Natural killer cell (primary cell): Measurements from ENCODE around the gene NUDT3. TPM values are rescaled to one million over a fixed set of nuclear protein-coding genes. Genes with fewer than 3 reads are reported as not detected.

ENCODE experiments used
- ATAC-seq, 3 donors: fragments of 150-1000 bp in 2 of 3; fragments of 200-7000 bp in 1 of 3; cut with Tn5 transposase; 1 replicate in 1 of 3; 2 replicates in 2 of 3; pipeline ENCODE4 v1.10.0; 2021; ENCODE audit warnings: mild to moderate bottlenecking in 2 of 3, moderate library complexity in 2 of 3
- DNase-seq, 2 donors: peaks; one replicate each; pipeline versions ENCODE4 v3.0.0 to v3.0.0-alpha.2; 2013 to 2021; ENCODE audit warnings: mixed read lengths in 1 of 2
- H3K27ac ChIP-seq: one replicate; pipeline ENCODE4 v1.5.1; 2013; ENCODE audit warnings: mild to moderate bottlenecking, low read length
- H3K27me3 ChIP-seq: one replicate; pipeline ENCODE4 v1.6.1; 2013; ENCODE audit warnings: low read length; ENCODE audit not compliant: control insufficient read depth, insufficient read depth
- H3K36me3 ChIP-seq: one replicate; pipeline ENCODE4 v1.6.1; 2013; ENCODE audit warnings: low read length; ENCODE audit not compliant: control insufficient read depth, insufficient read depth
- H3K4me1 ChIP-seq: one replicate; pipeline ENCODE4 v1.6.1; 2013; ENCODE audit warnings: low read length; ENCODE audit not compliant: control insufficient read depth, insufficient read depth
- H3K4me3 ChIP-seq: one replicate; pipeline ENCODE4 v1.5.1; 2013; ENCODE audit warnings: low read length
- H3K9me3 ChIP-seq: one replicate; pipeline ENCODE4 v1.6.1; 2013; ENCODE audit warnings: low read length; ENCODE audit not compliant: control insufficient read depth, insufficient read depth
- H3K27ac Mint-ChIP-seq, 2 donors: one replicate each; pipeline ENCODE4 v1.8.0; 2022; ENCODE audit warnings: mild to moderate bottlenecking in 2 of 2, mixed read lengths in 2 of 2, moderate library complexity in 1 of 2
- H3K27me3 Mint-ChIP-seq, 2 donors: one replicate each; pipeline ENCODE4 v1.8.0; 2022; ENCODE audit warnings: low read depth in 2 of 2, mixed read lengths in 2 of 2
- H3K36me3 Mint-ChIP-seq: one replicate; pipeline ENCODE4 v1.8.0; 2022; ENCODE audit warnings: mixed read lengths
- H3K4me1 Mint-ChIP-seq, 2 donors: one replicate each; pipeline ENCODE4 v1.8.0; 2022; ENCODE audit warnings: mixed read lengths in 2 of 2
- H3K4me3 Mint-ChIP-seq: one replicate; pipeline ENCODE4 v1.8.0; 2022; ENCODE audit warnings: mild to moderate bottlenecking, moderate library complexity, mixed read lengths
- H3K9me3 Mint-ChIP-seq, 2 donors: one replicate each; pipeline ENCODE4 v1.8.0; 2022; ENCODE audit warnings: mixed read lengths in 2 of 2
- WGBS: methylation state at CpG from one replicate; pipeline ENCODE4 v1.1.7; 2013; ENCODE audit warnings: missing lambda C conversion rate; ENCODE audit not compliant: insufficient coverage; 5-methylcytosine and 5-hydroxymethylcytosine counted together
- intact Hi-C: fragments of 100-400 bp; cut with micrococcal nuclease; formaldehyde crosslinking; loops from one replicate; pipeline ENCODE4 v1.14.2; 2022
- total RNA-seq, 4 donors: library from RNA; stranded (reverse); fragments of 120-200 nt in 1 of 4; gene quantifications; one replicate each; pipeline versions ENCODE4 v1.2.3 to v1.2.4, GENCODE V29; 2013 to 2022
- TF ChIP-seq, protein P1 (sequence below): fragments of 200-600 bp; IDR thresholded peaks from one replicate; pipeline ENCODE4 v1.8.0; 2022; ENCODE audit warnings: antibody characterized with exemption

NUDT3 gene
- total RNA-seq, 3 donors from 2014 or later (not counting 1 experiment from before 2014, with no cell fraction given), result 22.0 to 26.3 (median 26.1) TPM

DNA sequence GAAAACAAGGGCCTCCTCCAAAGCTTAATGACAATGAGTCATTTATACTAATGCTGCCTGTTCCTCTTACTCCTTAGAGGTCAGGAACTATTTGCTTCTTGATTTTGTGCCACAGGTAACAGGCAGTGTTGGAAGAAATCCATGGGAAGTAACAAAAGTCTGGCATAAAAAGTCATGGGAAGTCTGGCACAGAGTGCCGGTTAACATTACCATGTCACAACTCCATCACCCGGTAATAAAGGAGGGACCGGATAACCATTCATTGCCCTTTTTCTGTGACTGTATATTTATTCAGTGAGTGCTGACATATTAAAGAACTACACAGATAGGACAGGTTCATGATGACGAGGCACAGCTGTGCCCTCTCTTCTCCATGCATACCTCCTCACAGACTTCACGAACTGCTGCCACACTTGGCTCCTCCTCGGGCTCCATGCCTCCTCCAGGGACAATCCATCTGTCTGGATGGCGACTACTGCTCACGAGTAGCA, 50.9 kb downstream of the NUDT3 start:
- no peaks in the 10 kb centered on the region for H3K9me3 Mint-ChIP-seq
- intact Hi-C loops, result no loop called here
- peak overlapping the region in 1 of 2 donors; percentile 31 for H3K27ac Mint-ChIP-seq
- 100% methylated on average over 8 of the region's 8 CpGs for WGBS
- H3K36me3 ChIP-seq, result peaks cover 8% of the 10 kb centered on the region
- no peaks in the 10 kb centered on the region for H3K27me3 ChIP-seq
- H3K9me3 ChIP-seq, result no peaks in the 10 kb centered on the region
- H3K4me3 ChIP-seq, result no peak overlapping the region
- no peak for DNase-seq
- peaks cover 43 to 57% of the 10 kb centered on the region in 2 donors for H3K4me1 Mint-ChIP-seq
- no peak overlapping the region for H3K27ac ChIP-seq
- no peaks in the 10 kb centered on the region for H3K4me1 ChIP-seq
- H3K36me3 Mint-ChIP-seq, result no peaks in the 10 kb centered on the region
- TF ChIP-seq, protein P1, sequence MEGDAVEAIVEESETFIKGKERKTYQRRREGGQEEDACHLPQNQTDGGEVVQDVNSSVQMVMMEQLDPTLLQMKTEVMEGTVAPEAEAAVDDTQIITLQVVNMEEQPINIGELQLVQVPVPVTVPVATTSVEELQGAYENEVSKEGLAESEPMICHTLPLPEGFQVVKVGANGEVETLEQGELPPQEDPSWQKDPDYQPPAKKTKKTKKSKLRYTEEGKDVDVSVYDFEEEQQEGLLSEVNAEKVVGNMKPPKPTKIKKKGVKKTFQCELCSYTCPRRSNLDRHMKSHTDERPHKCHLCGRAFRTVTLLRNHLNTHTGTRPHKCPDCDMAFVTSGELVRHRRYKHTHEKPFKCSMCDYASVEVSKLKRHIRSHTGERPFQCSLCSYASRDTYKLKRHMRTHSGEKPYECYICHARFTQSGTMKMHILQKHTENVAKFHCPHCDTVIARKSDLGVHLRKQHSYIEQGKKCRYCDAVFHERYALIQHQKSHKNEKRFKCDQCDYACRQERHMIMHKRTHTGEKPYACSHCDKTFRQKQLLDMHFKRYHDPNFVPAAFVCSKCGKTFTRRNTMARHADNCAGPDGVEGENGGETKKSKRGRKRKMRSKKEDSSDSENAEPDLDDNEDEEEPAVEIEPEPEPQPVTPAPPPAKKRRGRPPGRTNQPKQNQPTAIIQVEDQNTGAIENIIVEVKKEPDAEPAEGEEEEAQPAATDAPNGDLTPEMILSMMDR, result no peak
- ATAC-seq, result no peak
- no peaks in the 10 kb centered on the region for H3K27me3 Mint-ChIP-seq
- no peak overlapping the region for H3K4me3 Mint-ChIP-seq

DNA sequence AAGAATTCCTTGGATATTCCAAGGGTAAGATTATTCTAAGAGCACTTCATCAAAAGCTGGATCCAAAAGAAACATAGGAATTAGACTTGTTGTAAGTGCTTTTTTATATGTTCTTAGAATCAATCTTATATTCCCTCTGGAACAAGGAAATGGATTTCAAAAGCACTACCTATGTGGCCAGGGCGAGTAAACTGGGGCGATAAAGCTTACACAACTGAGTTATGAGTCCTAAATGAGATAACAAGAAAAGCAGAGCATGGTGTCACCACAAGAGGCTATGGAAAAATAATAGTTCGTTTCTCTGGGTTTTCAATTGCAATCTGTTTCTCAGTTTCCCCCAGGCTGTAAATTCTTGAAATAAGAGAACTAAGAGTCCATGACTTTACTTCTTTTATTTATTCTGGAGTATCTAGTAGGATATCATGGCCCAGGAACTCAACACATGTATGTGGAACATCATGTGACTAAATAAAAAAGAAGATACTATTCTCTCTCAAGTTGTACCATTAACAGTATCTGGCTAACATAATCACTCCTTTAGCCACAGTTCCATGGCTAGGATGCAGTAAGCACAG, 51.5 kb downstream of the NUDT3 start:
- Histone ChIP-seq H3K4me3 (no peak overlapping the region), H3K4me1 (no peaks in the 10 kb centered on the region), H3K36me3 (peaks cover 8% of the 10 kb centered on the region), H3K27me3 (no peaks in the 10 kb centered on the region), H3K9me3 (no peaks in the 10 kb centered on the region), H3K27ac (no peak overlapping the region)
- Mint-ChIP-seq H3K36me3 (no peaks in the 10 kb centered on the region), H3K4me1 (peaks cover 43 to 57% of the 10 kb centered on the region in 2 donors), H3K27me3 (no peaks in the 10 kb centered on the region), H3K9me3 (no peaks in the 10 kb centered on the region), H3K4me3 (no peak overlapping the region), H3K27ac (no peak overlapping the region)
- intact Hi-C loops, result no loop called here
- WGBS, result 90% methylated on average over 3 of the region's 3 CpGs
- TF ChIP-seq, protein P1, result no peak
- ATAC-seq (no peak), DNase-seq (no peak)

DNA sequence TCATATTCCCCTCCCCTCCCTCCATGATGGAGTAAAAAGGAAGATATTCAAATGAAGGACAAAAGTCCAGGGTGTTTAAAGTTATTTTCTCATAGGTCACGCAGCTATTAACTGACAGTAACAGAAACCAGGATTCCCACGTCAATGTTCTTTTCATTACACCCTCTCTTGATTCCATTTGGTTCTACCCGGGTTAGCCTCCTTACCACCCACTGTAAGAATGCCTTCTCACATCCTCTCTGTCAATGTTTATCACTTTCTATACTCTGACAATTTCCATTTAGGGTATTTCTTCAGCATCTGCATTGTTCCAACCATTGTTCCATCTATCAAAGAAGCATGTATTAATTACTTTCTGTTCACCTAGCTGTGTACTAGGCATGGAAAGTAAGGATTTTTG, 52.1 kb downstream of the NUDT3 start:
- intact Hi-C loops, result no loop called here
- no peak overlapping the region for H3K4me3 Mint-ChIP-seq
- H3K27ac Mint-ChIP-seq, result no peak overlapping the region
- Histone ChIP-seq H3K4me3 (no peak overlapping the region), H3K9me3 (no peaks in the 10 kb centered on the region), H3K4me1 (no peaks in the 10 kb centered on the region), H3K27ac (no peak overlapping the region), H3K27me3 (no peaks in the 10 kb centered on the region), H3K36me3 (peaks cover 8% of the 10 kb centered on the region)
- H3K36me3 Mint-ChIP-seq, result no peaks in the 10 kb centered on the region
- no peaks in the 10 kb centered on the region for H3K27me3 Mint-ChIP-seq
- H3K4me1 Mint-ChIP-seq, result peaks cover 43 to 57% of the 10 kb centered on the region in 2 donors
- DNase-seq (no peak), ATAC-seq (no peak)
- 86% methylated on average over 3 of the region's 3 CpGs for WGBS
- H3K9me3 Mint-ChIP-seq, result no peaks in the 10 kb centered on the region
- TF ChIP-seq, protein P1, result no peak

DNA sequence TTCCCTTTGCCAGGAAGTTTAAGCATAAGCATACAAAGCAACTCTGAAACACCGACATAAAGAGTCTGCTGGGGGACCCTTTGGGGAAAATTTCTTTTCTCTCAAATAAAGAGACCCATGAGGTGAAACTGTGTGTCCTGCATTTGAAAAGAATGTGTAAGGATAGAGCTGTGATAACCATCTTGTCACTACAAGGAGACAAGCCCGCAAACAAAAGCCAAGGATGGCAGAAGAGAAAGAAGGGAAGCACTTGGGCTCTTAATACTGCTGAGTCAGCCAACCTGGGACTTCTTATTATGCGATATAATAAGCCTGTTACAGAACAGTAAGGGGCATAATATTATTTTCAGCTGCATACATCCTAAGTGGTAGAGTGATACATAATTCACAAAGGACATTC, 52.5 kb downstream of the NUDT3 start:
- Histone ChIP-seq H3K27ac (no peak overlapping the region), H3K36me3 (peaks cover 8% of the 10 kb centered on the region), H3K4me1 (no peaks in the 10 kb centered on the region), H3K4me3 (no peak overlapping the region), H3K27me3 (no peaks in the 10 kb centered on the region), H3K9me3 (no peaks in the 10 kb centered on the region)
- H3K27me3 Mint-ChIP-seq, result no peaks in the 10 kb centered on the region
- 91% methylated on average over 2 of the region's 3 CpGs for WGBS
- H3K4me1 Mint-ChIP-seq, result peaks cover 43 to 57% of the 10 kb centered on the region in 2 donors
- DNase-seq, result no peak
- H3K9me3 Mint-ChIP-seq, result no peaks in the 10 kb centered on the region
- H3K27ac Mint-ChIP-seq, result no peak overlapping the region
- intact Hi-C loops, result no loop called here
- no peak overlapping the region for H3K4me3 Mint-ChIP-seq
- H3K36me3 Mint-ChIP-seq, result no peaks in the 10 kb centered on the region
- no peak for ATAC-seq
- TF ChIP-seq, protein P1, result no peak
